ENCODE measurements around the gene ANKRD13D.
A peak's percentile ranks its signal among the peaks of the same experiment; 100 is the strongest.

ANKRD13D gene

DNA sequence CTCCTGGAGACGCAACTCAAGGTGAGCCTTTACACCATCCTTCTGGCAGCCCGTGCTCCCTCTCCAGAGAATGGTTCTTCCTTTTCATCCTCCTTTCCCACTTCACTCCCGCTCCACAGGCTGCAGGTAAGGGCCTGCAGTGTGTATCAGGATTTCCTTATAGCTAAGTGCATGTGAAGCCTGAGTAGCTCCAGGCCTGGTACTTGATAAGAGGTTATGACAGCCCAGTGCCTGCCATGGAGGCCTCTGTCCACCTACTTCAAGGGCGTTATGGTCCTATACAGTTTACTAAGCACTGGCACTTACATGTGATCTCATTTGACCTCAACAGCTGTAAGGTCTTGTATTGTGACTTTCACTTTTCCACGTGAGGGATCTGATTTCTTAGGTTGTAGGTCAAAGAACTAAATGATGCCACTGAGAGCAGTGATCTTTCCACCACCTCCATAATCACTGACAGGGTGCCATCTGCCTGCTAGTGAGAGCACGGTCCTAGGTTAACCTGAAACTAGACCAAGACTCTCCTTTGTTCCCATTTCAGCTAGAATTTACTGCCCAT is 32.3 kb downstream of the ANKRD13D start:
- DNase-seq, result no peak

- no peak for DNase-seq
These were observed 32.9 kb downstream of the ANKRD13D start for GRCh38 chr11:67322049-67322448.

DNA sequence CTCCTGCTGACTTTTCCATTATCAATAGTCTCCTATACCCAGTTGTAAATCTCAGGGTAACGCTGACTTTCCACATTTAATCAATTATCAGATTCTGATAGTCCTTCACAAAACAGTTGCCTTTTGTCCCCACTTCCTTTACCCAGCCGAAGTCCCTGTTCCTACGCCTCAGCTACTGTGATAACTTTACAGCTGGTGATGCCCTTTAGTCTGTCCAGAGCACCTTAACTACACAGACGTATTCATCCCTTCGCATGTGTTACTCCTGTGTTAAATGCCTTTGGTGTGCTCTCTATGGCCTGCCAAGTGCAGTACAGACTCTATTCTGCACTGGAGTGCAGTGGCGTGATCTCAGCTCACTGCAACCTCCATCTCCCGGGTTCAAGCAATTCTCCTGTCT is 34.4 kb downstream of the ANKRD13D start:
- DNase-seq, result no peak

GRCh38 chr11:67332081-67332691 is 43.1 kb downstream of the ANKRD13D start:
- no peak for DNase-seq

- no peak for DNase-seq
These were observed 48.2 kb downstream of the ANKRD13D start for GRCh38 chr11:67337257-67337656.

DNA sequence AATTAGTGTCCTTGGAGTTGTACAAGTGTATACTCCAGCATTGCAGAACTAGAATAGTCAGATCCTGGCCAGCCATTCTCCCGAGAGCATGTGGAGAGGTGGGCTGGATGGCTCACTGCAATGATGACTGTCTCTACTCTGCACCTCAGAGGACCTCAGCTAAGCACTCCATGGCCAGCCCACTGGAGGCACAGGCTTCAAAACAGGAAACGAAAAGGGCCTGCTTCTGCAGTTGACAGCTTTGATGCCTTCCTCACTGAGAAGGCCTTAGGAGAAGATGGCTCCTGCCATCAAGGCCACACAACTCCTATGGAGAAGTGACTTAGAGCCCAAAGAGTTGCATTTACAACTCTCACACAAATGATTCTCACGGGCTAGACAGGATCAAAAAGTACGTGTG is 55.2 kb downstream of the ANKRD13D start:
- DNase-seq, result no peak

- no peak for DNase-seq
These were observed 56.3 kb downstream of the ANKRD13D start for GRCh38 chr11:67345247-67345919.

- peak; percentile 52 to 66 for DNase-seq
These were observed 57.1 kb downstream of the ANKRD13D start for GRCh38 chr11:67345920-67346819.

- no peak for DNase-seq
These were observed 59.1 kb downstream of the ANKRD13D start for GRCh38 chr11:67347964-67348749.

- no peak for DNase-seq
These were observed 59.9 kb downstream of the ANKRD13D start for GRCh38 chr11:67349036-67349435.

GRCh38 chr11:67349457-67349856 is 60.4 kb downstream of the ANKRD13D start:
- DNase-seq, result no peak

DNA sequence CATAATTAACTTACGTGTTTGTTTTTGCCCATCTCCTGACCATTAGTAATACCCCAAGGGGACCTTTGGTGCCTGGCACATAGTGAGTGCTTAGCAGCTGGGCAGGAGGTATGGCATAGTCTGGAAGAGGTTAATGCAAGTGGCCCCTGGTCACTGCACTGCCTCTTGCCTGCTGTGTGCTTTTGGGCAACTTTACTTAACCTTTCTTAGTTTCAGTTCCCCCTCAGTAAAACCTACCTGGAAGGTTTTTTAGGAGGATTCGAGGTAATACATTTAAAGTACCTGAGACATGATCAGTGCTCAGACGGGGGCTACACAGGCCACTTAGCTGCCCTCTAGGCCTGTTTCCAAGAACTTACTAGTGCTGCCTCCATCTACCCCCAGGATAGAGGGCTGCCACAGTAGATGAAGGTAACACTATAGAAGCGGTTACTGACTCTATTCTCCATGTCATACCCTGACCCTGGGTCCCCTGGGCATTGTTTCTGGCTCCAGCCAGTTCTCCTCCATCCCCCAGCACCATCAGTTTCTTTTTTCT is 60.9 kb downstream of the ANKRD13D start:
- DNase-seq, result no peak

DNA sequence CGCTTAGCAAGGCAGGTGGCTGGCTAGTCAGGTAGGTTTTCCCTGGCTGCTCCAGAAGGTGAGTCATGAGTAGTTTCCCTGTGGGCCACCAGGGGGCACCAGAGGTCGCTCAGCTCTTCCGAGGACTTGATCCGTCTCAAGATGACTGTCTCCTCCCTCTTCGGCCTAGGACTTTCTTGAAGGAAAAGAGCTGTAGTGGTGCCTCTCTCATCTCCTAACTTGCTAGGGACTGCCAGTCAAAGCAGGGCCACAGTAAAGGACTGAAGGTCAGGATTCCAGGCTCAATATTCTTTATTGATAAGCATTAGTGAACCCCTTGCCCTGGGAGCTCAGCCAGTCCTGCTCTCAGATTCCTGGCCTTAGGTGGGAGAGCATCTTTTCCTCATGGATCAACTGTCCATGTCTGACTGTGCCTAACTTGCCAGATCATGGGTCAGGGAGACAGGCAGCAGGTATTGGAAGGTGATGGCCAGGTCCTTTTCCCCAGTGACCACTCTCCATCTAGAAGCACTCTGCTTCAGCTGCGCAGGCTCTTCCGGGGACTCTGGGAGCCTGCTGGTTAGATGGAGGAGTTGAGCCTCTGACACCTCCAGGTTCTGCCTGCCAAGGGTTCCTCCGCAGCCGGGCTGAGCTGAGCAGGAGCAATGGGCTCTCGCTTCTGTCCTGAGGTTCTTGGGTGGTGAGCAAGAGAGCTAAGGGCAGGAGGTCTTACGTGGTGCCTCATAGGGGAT is 62.3 kb downstream of the ANKRD13D start:
- DNase-seq, result peak; percentile 50 to 53

Data from SHP77 (cell line).